NCI-H2107 treated with DMSO at 0.1 percent for 48 hours (cell line): ENCODE data around the gene DDN.

Source experiments
- DNase-seq: peaks from one replicate; lab custom pipeline; 2025; ENCODE audit not compliant: unreplicated experiment; lab: John Stamatoyannopoulos, UW

The DDN gene

GRCh38 chr12:48985475-48985897, 13.7 kb downstream of the DDN start:
- no peak for DNase-seq

GRCh38 chr12:48982397-48983080, 16.6 kb downstream of the DDN start:
- DNase-seq, result no peak

GRCh38 chr12:48981757-48982157, 17.4 kb downstream of the DDN start:
- no peak for DNase-seq

GRCh38 chr12:48980953-48981756, 18.0 kb downstream of the DDN start:
- DNase-seq, result no peak

- DNase-seq, result no peak
Observed at GRCh38 chr12:48980389-48980952, 18.7 kb downstream of the DDN start.

GRCh38 chr12:48979602-48980388, 19.4 kb downstream of the DDN start:
- no peak for DNase-seq

GRCh38 chr12:48978741-48979601, 20.2 kb downstream of the DDN start:
- DNase-seq, result no peak

GRCh38 chr12:48978291-48978740, 20.9 kb downstream of the DDN start, which contains the start of gene WNT1:
TSS of gene WNT1 (plus strand) at chr12:48978322. CDS start at chr12:48978651, 329 bp downstream.
- no peak for DNase-seq

GRCh38 chr12:48977290-48978281, 21.6 kb downstream of the DDN start:
- DNase-seq, result no peak

GRCh38 chr12:48973941-48974673, 25.1 kb downstream of the DDN start:
- no peak for DNase-seq

GRCh38 chr12:48973531-48973930, 25.6 kb downstream of the DDN start:
- DNase-seq, result no peak

- no peak for DNase-seq
Observed at GRCh38 chr12:48972952-48973483, 26.2 kb downstream of the DDN start.

GRCh38 chr12:48972213-48972951, 26.8 kb downstream of the DDN start:
- no peak for DNase-seq

- no peak for DNase-seq
Observed at GRCh38 chr12:48970702-48971334, 28.4 kb downstream of the DDN start.

GRCh38 chr12:48969833-48970701, 29.1 kb downstream of the DDN start:
- no peak for DNase-seq
